Lower leg skin (tissue), 3 donors: ENCODE data around the gene COPS4.

Experiments
- POLR2A ChIP-seq, 2 donors: fragments of 450-650 bp; IDR thresholded peaks; one replicate each; pipeline ENCODE4 v1.6.1; 2016 to 2017; ENCODE audit warnings: antibody characterized with exemption in 2 of 2, mild to moderate bottlenecking in 1 of 2, moderate library complexity in 1 of 2
- TF ChIP-seq, protein P1 (sequence below), 3 donors: fragments of 450-650 bp; IDR thresholded peaks; one replicate each; pipeline ENCODE4 v1.5.1; 2016; ENCODE audit warnings: antibody characterized with exemption in 3 of 3, mild to moderate bottlenecking in 3 of 3, moderate library complexity in 2 of 3

DNA sequence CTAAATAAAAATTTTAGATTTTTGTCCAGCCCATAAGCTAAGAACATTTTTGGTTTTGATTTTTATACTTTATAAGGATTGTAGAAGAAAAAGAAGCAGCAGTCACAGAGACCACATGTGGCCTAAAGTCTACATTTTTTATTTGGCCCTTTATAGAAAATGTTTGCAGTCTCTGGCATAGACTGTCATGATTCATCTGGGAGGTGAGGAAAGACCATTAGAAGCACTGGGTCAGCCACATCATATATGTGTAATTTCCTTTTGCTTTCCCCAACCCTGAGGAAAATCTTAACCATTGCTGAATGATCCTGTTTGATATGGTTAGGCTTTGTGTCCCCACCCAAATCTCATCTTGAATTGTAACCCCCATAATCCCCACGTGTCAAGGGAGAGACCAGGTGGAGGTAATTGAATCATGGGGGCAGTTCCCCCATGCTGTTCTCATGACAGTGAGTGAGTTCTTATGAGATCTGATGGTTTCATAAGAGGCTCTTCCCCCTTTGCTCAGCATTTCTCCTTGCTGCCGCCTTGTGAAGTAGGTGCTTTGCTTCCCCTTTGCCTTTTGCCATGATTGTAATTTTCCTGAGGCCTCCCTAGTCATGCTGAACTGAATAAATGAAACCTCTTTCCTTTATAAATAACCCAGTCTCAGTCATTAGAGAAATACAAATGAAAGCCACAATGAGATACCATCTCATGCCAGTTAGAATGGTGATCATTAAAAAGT, 12.1 kb upstream of the COPS4 start:
- TF ChIP-seq POLR2A (IDR thresholded peaks at IDR 0.05): no peak
- TF ChIP-seq, protein P1, sequence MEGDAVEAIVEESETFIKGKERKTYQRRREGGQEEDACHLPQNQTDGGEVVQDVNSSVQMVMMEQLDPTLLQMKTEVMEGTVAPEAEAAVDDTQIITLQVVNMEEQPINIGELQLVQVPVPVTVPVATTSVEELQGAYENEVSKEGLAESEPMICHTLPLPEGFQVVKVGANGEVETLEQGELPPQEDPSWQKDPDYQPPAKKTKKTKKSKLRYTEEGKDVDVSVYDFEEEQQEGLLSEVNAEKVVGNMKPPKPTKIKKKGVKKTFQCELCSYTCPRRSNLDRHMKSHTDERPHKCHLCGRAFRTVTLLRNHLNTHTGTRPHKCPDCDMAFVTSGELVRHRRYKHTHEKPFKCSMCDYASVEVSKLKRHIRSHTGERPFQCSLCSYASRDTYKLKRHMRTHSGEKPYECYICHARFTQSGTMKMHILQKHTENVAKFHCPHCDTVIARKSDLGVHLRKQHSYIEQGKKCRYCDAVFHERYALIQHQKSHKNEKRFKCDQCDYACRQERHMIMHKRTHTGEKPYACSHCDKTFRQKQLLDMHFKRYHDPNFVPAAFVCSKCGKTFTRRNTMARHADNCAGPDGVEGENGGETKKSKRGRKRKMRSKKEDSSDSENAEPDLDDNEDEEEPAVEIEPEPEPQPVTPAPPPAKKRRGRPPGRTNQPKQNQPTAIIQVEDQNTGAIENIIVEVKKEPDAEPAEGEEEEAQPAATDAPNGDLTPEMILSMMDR (IDR thresholded peaks at IDR 0.05): no peak
